ENCODE measurements around the gene TLDC2.
"Not testable (repeated sequence)": the region's sequence is repeated elsewhere in the genome, so short reads cannot be mapped to it uniquely, and the experiment has no call there.

The TLDC2 gene

DNA sequence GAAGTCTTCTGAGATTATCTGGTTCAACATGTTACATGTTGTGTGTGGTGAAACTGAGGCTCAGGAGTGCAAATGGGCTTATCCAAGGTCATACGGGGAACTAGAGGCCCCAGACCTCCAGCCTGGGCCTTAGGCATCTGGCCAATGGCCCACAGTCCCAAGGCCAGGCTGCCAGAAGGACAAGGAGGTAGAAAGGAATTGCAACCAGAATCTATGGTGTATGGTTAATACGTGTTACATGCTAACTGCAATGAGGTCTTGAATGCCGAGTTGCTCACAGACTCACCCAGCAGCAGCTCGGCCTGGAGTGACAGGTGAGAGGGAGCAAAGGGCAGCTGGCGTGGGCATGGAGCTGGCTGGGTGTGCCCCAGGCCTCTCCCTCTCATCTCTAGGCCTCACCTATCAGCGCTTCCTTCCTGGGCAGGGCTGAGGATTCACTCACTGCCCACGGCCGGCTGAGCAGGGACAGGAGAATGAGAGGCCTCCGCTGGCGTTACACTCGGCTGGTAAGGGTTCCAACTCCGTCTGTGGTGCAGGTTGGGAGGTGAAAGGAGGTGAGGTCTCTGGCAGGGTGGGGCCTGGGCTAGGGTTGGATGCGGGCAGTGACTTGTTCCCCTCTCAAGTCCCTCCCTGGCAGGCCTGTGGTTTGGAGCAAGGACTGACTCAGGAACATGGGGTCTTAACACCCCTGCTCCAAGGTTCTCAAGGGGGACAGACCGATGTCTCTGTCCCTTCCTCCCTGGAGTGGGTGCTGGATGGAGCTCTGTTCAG is at the start of gene TLDC2:
Gene TLDC2, plus strand, starts transcription at position 437 of the 771 bp plus-strand sequence. Its CDS starts 37 bp downstream, at position 474.
- no peak for DNase-seq

DNA sequence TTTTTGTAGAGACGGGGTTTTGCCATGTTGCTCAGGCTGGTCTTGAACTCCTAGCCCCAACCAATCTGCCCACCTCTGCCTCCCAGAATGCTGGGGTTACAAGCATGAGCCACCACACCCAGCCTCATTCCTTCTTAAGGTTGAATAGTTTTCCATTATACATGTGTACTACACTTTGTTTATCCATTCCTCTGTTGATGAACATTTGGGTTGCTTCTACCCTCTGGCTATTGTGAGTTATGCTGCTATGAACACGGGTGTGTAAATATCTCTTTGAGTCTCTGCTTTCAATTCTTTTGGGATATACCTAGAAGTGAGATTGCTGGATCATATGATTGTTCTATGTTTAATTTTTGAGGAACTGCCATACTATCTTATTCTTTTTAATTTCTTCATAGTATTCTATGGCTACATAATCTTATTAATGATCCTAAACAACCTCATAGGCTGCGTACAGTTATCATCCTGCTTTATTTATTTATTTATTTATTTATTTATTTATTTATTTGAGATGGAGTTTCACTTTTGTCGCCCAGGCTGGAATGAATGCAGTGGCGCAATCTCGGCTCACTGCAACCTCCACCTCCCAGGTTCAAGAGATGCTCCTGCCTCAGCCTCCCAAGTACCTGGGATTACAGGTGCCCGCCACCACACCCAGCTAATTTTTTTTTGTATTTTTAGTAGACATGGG is 49.2 kb upstream of the TLDC2 start:
- no peak for DNase-seq

DNA sequence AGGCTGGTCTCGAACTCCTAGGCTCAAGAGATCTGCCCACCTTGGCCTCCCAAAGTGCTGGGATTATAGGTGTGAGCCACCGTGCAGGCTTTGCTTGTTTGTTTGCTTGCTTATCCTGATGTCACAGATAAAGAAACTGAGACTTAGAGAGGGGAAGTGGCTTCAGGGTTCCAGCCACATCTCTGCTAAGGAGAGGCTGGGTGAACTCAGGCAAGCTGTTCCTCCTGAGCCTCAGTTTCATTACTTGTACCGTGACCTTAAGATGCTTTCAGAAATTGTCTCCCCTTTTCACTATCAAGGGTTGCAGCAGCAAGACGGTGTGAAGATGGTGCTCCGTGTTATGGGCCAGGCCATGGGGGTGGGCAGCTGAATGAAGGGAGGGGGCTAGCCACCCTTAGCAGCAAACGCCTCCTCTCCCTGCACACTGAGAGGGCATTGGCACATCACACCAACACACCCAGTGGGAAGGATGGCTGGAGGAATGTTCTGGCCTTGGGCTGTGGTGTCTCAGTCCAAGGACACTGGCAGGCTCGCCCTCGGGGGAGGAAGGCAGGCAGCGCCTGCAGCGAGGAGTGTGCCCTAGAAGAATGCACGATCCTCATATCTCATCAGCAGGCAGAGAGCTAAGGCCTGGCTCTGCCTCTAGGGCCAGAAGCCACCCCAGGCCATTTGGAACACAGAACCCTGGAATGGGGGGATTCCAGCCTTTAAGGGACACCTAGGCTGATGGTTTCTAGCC is 48.2 kb upstream of the TLDC2 start:
- peak; percentile 20 for DNase-seq

DNA sequence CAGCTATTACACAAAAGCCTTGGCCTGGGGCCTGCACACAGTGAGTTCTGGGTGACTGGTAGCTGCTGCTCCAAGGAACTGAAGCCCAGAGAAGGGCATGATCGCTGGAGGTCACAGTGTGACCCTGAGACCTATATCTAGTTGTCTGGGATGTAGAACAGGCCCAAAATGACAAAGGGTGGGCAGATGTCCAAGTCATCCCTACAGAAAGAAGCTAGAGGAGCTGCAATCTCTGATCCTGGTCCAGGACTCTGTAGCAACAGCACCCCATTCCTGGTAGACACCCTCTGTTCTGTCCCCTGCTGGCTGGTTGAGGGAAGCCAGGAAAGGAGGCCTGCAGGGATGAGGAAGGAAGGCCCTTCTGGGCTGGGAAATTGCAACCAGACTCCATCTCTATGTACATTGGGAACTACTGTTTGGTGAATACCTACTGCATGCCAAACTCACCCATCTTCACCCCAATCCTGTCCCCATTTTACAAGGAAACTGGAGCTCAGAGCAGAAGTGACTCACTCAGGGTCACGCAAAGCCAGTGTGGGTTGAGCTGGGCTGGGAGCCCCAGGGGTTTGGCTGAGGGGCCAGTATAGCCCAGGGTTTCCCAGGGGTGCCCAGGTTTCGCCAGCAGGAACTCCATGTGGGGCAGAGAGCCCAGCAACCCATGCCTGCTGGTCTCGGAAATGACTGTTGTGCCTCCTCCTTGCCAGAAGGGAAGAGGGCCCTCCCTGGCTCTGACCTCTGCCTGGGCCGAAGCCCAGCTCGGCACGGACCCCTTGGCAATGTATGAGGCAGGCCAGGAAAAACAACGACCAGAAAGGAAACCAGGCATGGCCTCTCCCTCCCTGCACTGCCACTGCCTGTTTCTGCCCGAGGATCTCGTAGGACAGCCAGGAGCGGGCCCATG is 44.9 kb upstream of the TLDC2 start:
- DNase-seq: no peak

DNA sequence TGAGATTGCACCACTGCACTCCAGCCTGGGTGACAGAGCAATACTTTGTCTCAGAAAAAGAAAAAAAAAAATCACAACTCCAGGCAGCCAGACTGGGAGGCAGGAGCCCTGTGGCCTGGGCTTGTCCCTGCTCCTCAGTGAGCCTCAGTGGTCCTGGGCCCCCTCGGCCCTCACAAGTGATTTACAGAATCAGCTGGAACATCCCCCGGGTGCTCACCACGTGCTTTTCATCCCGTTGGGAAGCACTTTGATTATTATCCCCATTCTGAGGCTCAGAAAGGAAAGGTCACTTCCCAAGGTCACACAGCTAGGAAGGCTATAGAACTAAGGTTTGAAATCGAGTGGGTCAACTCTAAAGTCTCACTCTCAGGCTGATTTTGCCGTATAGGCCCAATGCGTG is 43.1 kb upstream of the TLDC2 start:
- DNase-seq: no peak

DNA sequence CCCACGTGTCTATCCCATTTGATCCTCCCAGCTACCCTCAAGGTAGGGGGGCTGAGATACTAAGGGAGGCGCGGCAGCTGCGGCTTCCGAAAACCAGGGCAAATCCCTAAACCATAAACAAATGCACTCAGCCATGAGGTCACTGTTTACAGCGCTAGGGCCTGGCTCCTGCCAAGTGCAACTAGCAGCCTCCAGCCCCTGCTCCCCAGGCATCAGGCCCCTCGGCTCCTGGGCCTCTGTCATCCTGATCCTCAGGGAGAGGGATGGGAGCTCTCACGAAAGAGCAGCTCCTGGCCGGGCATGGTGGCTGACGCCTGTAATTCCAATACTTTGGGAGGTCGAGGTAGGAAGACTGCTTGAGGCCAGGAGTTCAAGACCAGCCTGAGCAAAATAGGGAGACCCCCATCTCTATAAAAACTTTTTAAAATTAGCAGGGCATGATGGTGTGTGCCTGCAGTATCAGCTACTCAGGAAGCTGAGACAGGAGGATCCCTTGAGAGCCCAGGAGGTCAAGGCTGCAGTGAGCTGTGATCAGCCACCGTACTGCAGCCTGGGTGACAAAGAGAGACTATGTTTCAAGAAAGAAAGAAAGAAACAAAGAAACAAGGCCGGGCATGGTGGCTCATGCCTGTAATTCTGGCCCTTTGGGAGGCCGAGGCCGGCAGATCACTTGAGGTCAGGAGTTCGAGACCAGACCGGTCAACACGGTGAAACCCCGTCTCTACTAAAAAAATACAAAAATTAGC is 42.5 kb upstream of the TLDC2 start:
- DNase-seq: no peak

DNA sequence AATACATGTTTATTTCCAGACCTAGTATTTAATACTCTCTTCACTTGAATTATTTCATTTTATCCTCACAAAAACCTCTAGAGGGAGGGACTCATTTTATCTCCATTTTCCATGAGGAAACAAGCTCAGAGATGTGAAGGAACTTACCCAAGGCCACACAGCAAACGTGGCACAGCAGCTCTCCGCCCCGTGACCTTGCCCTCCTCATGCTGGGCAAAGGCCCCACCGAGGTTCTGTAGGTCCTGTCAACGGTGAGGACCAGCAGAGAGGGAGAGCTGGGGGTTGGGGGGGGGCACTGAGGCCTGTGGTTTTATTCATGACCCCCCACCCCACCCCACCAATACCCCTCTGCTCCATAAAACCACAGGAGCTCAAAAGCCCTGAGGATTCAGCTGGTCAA is 40.9 kb upstream of the TLDC2 start:
- no peak for DNase-seq

DNA sequence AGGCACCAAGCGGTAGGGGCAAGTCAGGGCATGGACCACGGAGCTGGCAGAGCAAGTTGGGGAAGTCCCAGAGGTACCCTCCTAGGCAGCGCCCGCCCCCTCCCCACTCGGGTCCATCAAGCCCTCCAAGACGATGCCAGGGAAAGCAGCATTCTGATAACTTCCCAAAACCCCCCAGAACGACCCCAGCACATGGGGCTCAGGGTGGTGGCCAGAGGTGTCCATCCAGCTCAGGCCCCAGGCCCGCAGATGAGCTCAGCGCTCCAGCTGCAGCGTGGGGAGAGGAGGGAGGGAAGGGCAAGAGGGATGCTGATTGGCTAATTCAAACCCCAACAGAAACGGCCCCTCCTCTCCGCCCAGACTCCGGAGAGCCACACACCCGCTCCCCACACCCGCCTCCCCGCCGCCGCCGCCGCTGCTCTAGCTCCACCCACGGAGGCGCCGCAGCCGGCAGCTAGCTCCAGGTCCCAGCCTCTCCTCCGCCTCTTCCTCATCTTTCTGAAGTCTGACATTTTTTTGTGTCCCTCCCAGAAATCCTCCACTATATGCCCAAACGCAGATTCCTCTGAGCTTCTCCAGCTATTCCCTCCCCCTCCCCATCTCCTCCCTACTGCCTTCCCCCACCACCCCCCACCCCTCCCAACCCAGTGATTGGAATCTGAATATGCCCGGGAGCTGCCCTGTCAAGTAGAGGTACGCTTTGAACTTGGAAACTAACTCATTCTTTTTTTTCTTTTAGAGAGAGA is 40.3 kb upstream of the TLDC2 start:
- DNase-seq: peak; percentile 95

DNA sequence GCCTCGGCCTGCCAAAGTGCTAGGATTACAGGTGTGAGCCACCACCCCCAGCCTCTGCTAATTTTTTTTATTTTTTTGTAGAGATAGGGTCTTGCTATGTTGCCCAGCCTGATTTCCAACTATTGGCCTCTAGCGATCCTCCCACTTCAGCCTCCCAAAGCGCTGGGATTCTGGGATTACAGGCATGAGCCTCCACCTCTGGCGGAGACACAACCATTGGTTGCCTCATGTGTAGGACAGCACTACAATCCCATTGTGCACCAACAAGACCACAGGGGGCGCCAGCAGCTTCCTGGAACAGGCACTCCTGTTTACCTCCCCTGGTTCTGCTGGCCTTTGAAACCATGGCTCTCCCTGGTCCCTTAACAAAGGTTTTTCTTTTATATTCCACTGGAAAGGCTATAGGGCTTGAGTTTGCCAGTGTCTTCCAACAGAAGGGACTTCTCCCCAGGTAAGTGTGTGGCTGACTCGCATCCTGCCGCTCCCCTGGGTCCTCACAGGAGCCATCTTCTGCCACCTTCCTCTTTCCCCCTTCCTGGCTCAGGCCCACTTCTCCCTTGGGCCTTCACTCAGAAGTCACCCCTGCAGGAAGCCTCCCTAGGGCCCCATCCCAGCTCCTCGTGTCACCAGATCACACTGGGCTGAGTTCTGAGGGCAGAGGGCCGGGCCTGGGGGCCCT is 39.2 kb upstream of the TLDC2 start:
- no peak for DNase-seq

DNA sequence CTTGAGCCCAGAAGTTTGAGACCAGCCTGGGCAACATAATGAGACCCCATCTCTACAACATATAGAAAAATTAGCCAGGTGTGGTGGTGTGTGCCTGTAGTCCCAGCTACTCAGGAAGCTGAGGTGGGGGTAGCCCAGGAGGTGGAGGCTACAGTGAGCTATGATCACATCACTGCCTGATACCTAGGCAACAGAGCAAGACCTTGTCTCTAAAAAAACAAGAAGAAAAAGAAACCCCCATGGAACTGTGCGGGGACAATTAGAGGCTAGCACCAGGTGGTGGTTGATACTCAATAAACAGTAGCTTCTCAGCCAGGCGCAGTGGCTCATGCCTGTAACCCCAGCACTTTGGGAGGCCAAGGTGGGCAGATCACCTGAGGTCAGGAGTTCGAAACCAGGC is 37.6 kb upstream of the TLDC2 start:
- not testable (repeated sequence) for DNase-seq

DNA sequence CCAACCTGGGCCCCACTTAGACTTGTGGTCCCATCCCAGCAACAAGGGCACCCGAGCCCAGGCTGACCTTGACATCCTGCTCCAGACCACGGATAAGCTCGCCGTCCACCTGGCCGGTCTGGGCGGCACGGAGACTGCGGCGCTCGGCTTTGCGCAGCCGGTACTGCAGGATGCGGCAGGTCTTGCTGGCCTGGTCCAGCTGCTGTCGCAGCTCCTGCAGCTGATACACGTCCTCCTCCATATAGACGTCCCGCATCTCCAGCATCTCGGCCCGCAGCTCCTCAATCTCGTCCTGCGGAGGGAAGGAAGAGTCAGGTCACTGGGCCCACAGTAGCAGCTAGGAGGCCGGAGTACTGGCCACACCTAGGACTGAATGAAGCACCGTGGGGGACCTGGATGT is 36.8 kb upstream of the TLDC2 start:
- no peak for DNase-seq

DNA sequence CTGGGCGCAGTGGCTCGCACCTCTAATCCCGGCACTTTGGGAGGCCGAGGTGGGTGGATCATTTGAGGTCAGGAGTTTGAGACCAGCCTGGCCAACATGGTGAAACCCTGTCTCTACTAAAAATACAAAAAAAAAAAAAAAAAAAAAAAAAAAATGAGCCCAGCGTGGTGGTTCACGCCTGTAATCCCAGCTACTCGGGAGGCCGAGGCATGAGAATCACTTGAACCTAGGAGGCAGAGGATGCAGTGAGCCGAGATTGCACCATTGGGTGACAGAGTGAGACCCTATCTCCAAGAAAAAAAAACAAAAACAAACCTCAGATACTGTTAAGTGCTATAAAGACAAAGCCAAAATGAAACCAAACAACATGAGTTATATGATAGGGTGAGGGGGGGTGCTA is 34.9 kb upstream of the TLDC2 start:
- DNase-seq: not testable (repeated sequence)

DNA sequence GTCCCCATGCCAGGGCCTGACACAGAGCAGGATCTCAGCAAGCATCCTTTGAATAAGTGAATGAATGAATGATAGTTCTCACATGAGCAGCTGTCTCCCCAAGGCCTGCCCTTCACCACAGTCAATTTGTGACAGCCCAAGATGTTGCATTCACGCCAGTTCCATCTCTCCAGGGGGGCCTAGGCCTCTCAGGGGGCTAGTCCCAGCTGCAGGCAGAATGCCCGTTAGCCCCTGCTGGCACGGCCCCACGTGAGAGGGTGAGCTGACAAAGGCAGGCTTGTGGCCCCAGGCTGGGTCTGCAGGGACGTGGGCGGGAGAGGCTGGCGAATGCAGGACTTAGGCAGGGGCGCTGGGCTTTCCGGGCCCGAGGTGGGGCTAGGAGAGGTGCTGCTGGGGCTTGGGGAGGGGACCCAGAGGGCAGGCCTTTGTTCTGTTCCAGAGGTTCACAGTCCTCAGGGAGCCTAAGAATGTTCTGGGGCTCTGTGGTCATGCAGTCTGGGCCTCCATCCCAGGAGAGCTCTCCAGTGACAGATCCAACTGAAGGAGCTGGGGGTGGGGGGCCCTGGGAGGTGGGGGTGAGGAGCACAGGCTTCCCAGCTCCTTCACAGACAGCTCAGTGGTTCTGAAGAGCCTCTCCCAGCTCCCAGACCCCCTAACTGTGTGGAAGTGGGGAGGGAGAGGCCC is 30.5 kb upstream of the TLDC2 start:
- DNase-seq: no peak

DNA sequence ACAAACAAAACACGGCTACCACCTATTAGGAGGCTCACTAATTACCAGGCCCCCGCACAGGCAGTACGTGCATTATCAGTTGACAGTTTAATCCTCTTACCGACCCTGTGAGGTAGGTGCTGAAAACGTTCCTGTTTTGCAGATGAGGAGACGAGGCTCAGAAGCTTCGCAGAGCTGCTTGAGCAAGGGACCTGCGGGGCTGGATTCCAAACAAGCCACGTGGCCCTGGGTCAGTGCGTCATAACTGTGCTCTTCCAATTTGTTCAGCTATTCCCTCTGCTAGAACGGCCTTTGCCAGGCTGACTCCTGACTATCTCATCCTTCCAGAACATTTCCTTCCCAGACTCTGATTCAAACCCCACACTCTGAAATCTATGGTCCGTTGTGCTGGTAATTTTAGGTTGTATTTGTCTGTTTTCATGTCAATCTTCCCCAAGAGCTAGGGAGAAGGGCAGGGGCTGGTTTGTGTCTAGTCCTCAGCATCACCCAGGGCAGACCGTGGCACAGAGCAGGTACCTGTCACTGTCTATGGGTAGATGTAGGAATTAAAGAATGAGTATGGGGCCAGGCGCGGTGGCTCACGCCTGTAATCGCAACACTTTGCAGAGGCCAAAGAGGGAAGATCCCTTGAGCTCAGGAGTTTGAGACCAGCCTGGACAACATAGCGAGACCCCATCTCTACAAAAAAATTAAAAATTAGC is 28.8 kb upstream of the TLDC2 start:
- no peak for DNase-seq

DNA sequence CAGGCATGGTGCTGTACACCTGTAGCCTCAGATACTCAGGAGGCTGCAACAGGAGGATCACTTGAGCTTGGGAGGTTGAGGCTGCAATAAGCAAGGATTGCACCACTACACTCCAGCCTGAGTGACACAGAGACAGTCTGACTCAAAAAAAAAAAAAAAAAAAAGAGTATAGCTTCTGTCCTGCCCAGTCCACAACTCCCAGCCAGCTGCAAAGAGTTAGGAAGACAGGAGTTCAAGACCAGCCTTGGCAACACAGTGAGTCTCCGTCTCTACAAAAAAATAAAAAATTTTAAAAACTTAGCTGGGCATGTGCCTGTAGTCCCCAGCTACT is 28.3 kb upstream of the TLDC2 start:
- no peak for DNase-seq

DNA sequence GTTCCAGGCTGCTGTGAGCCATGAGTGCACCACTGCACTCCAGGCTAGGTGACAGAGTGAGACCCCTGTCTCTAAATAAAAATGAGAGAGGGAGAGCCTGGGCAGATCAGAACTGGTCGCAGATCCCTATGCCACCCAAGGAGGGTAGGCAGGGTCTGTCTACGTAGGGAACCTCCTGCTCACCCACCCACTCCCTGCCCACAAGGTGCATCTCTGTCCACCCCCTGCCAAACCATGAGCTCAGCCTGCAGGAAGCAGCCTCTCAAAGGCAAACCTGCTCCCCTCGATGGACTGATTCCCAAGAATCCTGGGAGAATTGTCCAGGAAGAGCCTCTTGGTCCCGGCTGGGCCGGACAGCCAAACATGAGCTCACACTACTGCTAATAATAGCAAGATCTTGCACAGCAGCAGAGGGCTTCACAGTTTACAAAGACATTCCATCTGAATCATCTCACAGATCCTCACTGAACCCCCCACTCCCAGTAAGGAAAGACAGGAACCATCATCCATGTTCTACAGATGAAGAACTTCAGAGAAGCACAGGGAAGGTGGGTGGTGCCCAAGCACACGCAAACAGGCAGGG is 27.8 kb upstream of the TLDC2 start:
- DNase-seq: no peak

DNA sequence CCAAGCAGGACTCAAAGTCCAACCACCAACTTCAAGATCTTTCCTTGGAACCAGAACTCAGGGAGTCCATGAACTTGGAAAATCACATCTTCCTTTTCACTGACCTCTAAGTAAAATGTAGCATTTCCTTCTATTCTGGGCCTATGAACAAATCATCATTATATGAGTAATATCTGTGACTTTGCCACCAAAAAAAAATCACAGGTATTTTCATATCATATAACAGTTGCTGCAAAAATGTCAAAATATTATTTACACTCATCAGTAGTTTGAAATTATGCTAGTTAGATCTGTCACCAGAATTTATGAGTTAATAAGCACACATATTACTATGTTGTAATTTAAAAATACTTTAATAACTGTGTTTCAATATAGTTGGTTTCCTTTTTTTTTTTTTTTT is 27.3 kb upstream of the TLDC2 start:
- no peak for DNase-seq

DNA sequence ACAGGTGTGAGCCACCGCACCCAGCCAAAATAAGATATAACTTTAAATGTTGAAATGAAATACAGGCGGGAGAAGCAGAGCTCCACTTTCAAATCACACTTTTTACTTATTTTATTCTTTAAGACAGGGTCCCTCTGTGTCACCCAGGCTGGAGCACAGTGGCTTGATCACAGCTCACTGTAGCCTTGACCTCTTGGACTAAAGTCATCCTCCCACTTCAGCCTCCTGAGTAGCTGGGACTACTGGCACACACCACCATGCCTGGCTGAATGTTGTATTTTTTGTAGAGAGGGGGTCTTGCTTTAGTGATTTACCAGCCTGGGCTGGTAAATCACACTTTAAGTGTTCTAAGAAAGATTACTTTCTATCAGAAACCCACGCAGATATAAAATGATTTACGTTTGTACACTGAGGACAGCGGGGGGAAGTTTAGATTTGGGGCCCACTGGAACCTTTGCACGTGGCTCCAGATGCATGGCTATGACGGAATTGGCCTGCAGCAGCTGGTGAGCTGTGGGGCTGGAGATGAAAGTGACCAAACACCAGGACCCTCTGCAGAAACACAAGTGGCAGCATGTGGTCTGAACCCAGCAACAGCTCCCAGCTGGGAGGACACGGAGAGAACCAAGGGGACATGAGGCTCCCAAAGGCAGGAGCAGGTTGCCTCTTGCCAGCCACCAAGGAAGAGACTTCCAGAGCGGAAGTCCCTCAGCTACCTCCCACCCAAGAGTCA is 26.4 kb upstream of the TLDC2 start:
- DNase-seq: no peak

Data from right forelimb (tissue), 1 donor.